Prostate gland (tissue), 2 donors: ENCODE data around the gene KRT33A. TPM values are rescaled to one million over a fixed set of nuclear protein-coding genes. Genes with fewer than 3 reads are reported as not detected.

Source experiments
- DNase-seq: peaks from one replicate; pipeline ENCODE4 v3.0.0-alpha.2; 2019; ENCODE audit warnings: low spot score
- H3K27ac ChIP-seq, 2 donors: fragments of 200-600 bp; sonication (generic); 2 replicates each; pipeline ENCODE4 v1.5.1; 2017 to 2019
- H3K27me3 ChIP-seq: fragments of 200-600 bp; sonication (generic); replicated peaks from 2 replicates; pipeline ENCODE4 v1.5.1; 2019; ENCODE audit not compliant: insufficient read depth
- H3K36me3 ChIP-seq, 2 donors: fragments of 200-600 bp; sonication (generic); 1 replicate in 1 of 2; 2 replicates in 1 of 2; pipeline versions ENCODE4 v1.5.1 to v1.8.1; 2017 to 2019
- H3K4me1 ChIP-seq: fragments of 200-600 bp; sonication (generic); replicated peaks from 2 replicates; pipeline ENCODE4 v1.5.1; 2019
- H3K4me3 ChIP-seq, 2 donors: fragments of 200-600 bp; sonication (generic); 2 replicates each; pipeline ENCODE4 v1.5.1; 2017 to 2019
- H3K9me3 ChIP-seq: fragments of 200-600 bp; sonication (generic); 2 replicates; pipeline ENCODE4 v1.5.1; 2017
- POLR2A ChIP-seq: fragments of 450-650 bp; IDR thresholded peaks from one replicate; pipeline ENCODE4 v1.6.1; 2016; ENCODE audit warnings: antibody characterized with exemption, mild to moderate bottlenecking
- POLR2AphosphoS5 ChIP-seq: sonication (generic); formaldehyde crosslinking; IDR thresholded peaks from one replicate; pipeline ENCODE4 v1.6.1; 2017; ENCODE audit warnings: antibody characterized with exemption
- WGBS: methylation state at CpG from one replicate; pipeline ENCODE4 v1.1.5; 2018; 5-methylcytosine and 5-hydroxymethylcytosine counted together
- intact Hi-C: fragments of 100-400 bp; cut with DNase I; formaldehyde crosslinking; loops from one replicate; pipeline ENCODE4 v1.14.2; 2022
- total RNA-seq, 2 donors: library from RNA; depleted of rRNA; stranded (reverse); fragments of >200 nt; gene quantifications; one replicate each; pipeline ENCODE4 v1.1.0, GENCODE V29; 2016
- TF ChIP-seq, protein P1 (sequence below), 4 experiments: fragments of 200-600 bp in 2 of 4; fragments of 450-650 bp in 2 of 4; sonication (generic) in 2 of 4; IDR thresholded peaks; 1 replicate in 3 of 4; 2 replicates in 1 of 4; pipeline ENCODE4 v1.5.1; 2016 to 2019; ENCODE audit warnings: antibody characterized with exemption in 4 of 4, mild to moderate bottlenecking in 2 of 4, moderate library complexity in 2 of 4

The KRT33A gene
- total RNA-seq, 2 donors from 2014 or later: not detected

DNA sequence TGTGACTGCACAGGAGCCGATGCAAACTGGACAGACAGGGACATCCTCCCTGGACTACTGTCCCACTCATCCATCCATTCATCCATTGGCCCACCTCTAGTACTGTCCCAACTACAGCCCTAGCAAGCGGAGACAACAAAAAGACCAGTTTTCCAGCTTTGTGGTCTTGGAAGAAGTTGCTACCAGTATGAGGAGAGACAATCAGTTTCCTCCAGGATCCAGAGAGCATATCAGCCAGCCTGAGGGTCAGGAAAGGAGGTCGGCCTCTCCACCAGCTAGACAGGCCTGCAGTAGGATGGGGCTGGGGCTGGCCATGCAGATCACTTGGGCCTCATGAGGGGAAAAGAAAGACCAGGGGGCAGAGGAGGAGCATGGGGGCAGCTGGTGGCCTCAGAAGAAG lies 16.8 kb downstream of the KRT33A start:
- WGBS: 90% methylated on average over 3 of the region's 3 CpGs
- DNase-seq: no peak
- Histone ChIP-seq H3K36me3 (no peaks in the 10 kb centered on the region), H3K4me3 (no peak overlapping the region), H3K27me3 (no peaks in the 10 kb centered on the region), H3K27ac (no peak overlapping the region), H3K9me3 (no peaks in the 10 kb centered on the region), H3K4me1 (no peaks in the 10 kb centered on the region)
- intact Hi-C loops: no loop called here
- TF ChIP-seq POLR2AphosphoS5: no peak
- no peak for TF ChIP-seq POLR2A
- TF ChIP-seq, protein P1, sequence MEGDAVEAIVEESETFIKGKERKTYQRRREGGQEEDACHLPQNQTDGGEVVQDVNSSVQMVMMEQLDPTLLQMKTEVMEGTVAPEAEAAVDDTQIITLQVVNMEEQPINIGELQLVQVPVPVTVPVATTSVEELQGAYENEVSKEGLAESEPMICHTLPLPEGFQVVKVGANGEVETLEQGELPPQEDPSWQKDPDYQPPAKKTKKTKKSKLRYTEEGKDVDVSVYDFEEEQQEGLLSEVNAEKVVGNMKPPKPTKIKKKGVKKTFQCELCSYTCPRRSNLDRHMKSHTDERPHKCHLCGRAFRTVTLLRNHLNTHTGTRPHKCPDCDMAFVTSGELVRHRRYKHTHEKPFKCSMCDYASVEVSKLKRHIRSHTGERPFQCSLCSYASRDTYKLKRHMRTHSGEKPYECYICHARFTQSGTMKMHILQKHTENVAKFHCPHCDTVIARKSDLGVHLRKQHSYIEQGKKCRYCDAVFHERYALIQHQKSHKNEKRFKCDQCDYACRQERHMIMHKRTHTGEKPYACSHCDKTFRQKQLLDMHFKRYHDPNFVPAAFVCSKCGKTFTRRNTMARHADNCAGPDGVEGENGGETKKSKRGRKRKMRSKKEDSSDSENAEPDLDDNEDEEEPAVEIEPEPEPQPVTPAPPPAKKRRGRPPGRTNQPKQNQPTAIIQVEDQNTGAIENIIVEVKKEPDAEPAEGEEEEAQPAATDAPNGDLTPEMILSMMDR (IDR thresholded peaks at IDR 0.05): no peak

DNA sequence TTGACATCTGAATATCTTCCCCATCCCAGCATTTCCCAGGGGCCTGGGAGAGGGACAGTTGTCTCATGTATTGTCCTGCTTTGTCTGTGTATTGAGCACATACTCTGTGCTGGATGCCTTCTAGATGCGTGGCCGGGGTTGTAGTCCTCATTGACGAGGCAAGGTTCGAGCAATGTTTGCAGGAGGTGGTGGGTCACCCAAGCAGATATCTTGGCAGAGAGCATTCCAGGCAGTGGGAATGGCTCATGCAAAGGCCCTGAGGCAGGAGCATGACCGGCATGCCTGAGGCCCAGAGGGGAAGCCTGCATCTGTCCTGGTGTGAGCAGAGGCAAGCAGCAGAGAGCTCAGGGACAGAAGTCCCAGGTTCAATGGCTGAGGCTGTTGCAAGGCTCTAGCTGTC lies 17.5 kb downstream of the KRT33A start:
- DNase-seq: no peak
- intact Hi-C loops: no loop called here
- WGBS: 100% methylated on average over 5 of the region's 5 CpGs
- no peak overlapping the region for H3K4me3 ChIP-seq
- no peak overlapping the region for H3K27ac ChIP-seq
- TF ChIP-seq POLR2AphosphoS5: no peak
- TF ChIP-seq, protein P1 (IDR thresholded peaks at IDR 0.05): no peak
- no peak for TF ChIP-seq POLR2A
- no peaks in the 10 kb centered on the region for H3K4me1 ChIP-seq
- no peaks in the 10 kb centered on the region for H3K36me3 ChIP-seq
- no peaks in the 10 kb centered on the region for H3K9me3 ChIP-seq
- H3K27me3 ChIP-seq: no peaks in the 10 kb centered on the region

DNA sequence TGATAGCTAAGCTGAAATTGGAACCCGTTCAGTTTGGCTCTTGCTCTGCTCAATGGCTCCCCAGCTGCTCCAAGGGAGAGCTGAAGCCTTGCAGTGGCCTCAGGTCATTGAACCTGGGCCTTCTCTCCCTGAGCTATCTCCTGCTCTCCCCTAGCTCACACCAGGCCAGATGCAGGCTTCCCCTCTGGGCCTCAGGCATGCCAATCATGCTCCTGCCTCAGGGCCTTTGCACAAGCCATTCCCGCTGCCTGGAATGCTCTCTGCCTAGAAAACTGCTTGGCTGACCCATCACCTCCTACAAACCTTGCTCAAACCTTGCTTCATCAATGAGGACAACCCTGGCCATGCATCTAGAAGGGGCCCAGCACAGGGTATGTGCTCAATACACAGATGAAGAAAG lies 18.4 kb downstream of the KRT33A start:
- no peak for DNase-seq
- TF ChIP-seq, protein P1 (IDR thresholded peaks at IDR 0.05): no peak
- no peak for TF ChIP-seq POLR2A
- no peak for TF ChIP-seq POLR2AphosphoS5
- no peaks in the 10 kb centered on the region for H3K4me1 ChIP-seq
- no peaks in the 10 kb centered on the region for H3K36me3 ChIP-seq
- H3K27ac ChIP-seq: no peak overlapping the region
- intact Hi-C loops: no loop called here
- H3K4me3 ChIP-seq: no peak overlapping the region
- H3K27me3 ChIP-seq: no peaks in the 10 kb centered on the region
- no peaks in the 10 kb centered on the region for H3K9me3 ChIP-seq
- 96% methylated on average over 2 of the region's 2 CpGs for WGBS

DNA sequence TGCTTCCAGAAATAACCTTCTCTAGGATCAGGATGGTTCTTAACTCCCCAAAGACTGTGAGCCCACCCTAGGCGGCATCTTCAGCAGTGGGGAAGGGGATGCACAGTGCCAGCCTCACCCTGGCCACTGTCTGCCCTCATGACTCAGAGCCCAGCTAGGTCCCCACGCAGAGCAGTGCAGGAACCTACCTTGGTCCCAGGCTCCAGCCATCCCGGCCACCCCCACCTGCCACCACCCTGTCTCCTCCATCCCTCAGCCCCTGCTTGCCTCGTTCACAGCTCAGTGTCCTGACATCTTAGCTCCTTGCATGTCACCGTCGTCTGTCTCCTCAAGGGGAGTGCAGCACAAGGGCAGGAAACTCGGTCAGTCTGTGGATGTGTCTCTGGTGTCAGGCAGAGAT lies 19.0 kb downstream of the KRT33A start:
- H3K36me3 ChIP-seq: no peaks in the 10 kb centered on the region
- WGBS: 89% methylated on average over 7 of the region's 7 CpGs
- H3K27ac ChIP-seq: no peak overlapping the region
- no peaks in the 10 kb centered on the region for H3K27me3 ChIP-seq
- TF ChIP-seq POLR2A (no peak), POLR2AphosphoS5 (no peak)
- TF ChIP-seq, protein P1 (IDR thresholded peaks at IDR 0.05): no peak
- H3K4me1 ChIP-seq: no peaks in the 10 kb centered on the region
- intact Hi-C loops: no loop called here
- no peak overlapping the region for H3K4me3 ChIP-seq
- H3K9me3 ChIP-seq: no peaks in the 10 kb centered on the region
- no peak for DNase-seq

DNA sequence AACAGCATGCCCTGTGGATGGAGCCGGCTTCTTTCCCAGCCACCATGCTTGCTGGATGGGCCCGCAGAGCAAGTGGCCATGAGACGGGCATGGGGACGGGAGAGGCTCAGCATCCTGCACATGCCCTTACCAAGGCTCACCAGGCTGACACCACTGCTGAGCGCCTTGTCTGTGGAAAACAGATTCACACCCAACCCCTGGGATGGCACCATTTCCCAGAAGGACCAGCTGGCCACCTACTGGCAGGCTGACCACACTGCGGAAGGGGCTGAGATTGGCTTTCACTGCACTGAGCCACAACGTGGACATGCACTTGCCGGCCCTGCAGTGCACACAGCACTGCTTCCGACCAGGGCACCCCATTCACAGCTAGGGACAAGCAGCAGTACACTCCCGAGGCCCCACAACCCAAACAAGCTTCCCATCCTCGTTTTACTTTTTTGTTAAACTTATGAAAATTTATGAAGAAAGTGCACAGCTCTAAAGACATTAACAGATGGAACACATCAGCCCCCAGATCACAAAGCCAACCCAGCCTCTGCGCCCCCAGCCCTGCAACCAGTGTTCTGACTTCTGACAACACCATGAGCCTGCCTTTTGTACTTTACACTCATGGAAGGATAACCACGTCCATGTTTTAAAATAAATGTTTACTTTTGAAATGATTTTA lies 21.2 kb downstream of the KRT33A start:
- H3K4me3 ChIP-seq: no peak overlapping the region
- no peak overlapping the region for H3K27ac ChIP-seq
- H3K36me3 ChIP-seq: no peaks in the 10 kb centered on the region
- peak; percentile 35 for DNase-seq
- 77% methylated on average over 9 of the region's 13 CpGs for WGBS
- intact Hi-C loops: loop anchor here (5.0 kb wide), 1 partner anchor 318 kb away; no protein-coding TSS in a partner anchor
- no peaks in the 10 kb centered on the region for H3K27me3 ChIP-seq
- H3K9me3 ChIP-seq: no peaks in the 10 kb centered on the region
- TF ChIP-seq POLR2AphosphoS5 (peak; percentile 14), POLR2A (no peak)
- TF ChIP-seq, protein P1 (IDR thresholded peaks at IDR 0.05): peak in 3 of 4 experiments; percentile 45 to 78 (median 66)
- no peaks in the 10 kb centered on the region for H3K4me1 ChIP-seq
